ENCODE results near the gene GAK. TPM values are rescaled to one million over a fixed set of nuclear protein-coding genes. Genes with fewer than 3 reads are reported as not detected.
A peak's percentile ranks its signal among the peaks of the same experiment; 100 is the strongest.

GAK gene
- total RNA-seq, 1 donor from 2014 or later = 86.9 TPM

DNA sequence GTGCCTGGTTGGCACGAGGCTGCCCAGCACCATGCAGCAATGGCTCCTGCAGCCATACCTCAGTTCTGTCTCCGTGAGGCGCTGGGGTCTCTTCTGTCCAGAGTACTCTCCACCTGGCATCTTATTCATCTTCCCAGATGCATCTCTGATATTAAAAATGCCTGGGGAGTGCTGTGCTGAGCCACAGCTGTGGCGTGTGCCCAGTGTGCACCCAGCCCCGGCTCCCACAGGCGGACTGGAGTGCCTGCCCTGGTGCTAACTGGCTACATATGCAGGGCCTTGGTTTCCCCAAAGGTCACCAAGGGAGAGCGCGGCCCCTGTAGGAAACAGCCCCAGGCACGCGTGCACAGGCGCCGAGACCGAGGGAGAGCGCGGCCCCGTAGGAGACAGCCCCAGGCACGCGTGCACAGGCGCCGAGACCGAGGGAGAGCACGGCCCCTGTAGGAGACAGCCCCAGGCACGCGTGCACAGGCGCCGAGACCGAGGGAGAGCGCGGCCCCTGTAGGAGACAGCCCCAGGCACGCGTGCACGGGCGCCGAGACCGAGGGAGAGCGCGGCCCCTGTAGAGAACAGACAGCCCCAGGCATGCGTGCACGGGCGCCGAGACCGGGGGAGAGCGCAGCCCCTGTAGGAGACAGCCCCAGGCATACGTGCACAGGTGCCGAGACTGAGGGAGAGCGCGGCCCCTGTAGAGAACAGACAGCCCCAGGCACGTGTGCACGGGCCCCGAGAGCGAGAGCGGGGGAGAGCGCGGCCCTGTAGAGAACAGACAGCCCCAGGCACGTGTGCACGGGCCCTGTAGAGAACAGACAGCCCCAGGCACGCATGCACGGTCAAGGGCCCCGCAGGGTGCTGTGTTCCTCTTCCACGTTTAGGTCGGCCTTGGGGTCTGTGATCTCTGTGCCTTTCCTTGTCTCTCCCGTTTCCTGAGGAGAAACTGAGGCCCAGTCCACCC, 14.7 kb upstream of the GAK start:
- Histone ChIP-seq H3K27me3 (ENCODE audit: insufficient read depth, low read length) (no peaks in the 10 kb centered on the region), H3K4me2 (ENCODE audit: low read length) (no peak overlapping the region), H3K79me2 (ENCODE audit: insufficient read depth, low read length) (no peaks in the 10 kb centered on the region), H4K20me1 (ENCODE audit: insufficient read depth, low read length) (peaks cover 46% of the 10 kb centered on the region), H2AFZ (ENCODE audit: low read depth, low read length) (no peak overlapping the region), H3K9ac (ENCODE audit: low read length) (no peak overlapping the region), H3K4me1 (ENCODE audit: insufficient read depth, low read length) (peaks cover 7% of the 10 kb centered on the region), H3K9me3 (ENCODE audit: insufficient read depth, low read depth, low read length) (no peaks in the 10 kb centered on the region), H3K36me3 (ENCODE audit: insufficient read depth, low read length) (no peaks in the 10 kb centered on the region), H3K27ac (ENCODE audit: low read depth, low read length) (no peak overlapping the region), H3K4me3 (ENCODE audit: insufficient read depth, low read depth, low read length) (no peak overlapping the region)
- FAIRE-seq (no peak), DNase-seq (ENCODE audit: low read depth) (no peak)
- peaks cover 2% of the 10 kb centered on the region for H3K36me3 Mint-ChIP-seq (ENCODE audit: low read depth, unreplicated experiment)
- no peak overlapping the region for H3K4me3 Mint-ChIP-seq (ENCODE audit: unreplicated experiment)
- peaks cover 8% of the 10 kb centered on the region for H3K4me1 Mint-ChIP-seq (ENCODE audit: low read depth, unreplicated experiment)
- H3K9me3 Mint-ChIP-seq (ENCODE audit: unreplicated experiment) = no peaks in the 10 kb centered on the region
- H3K27me3 Mint-ChIP-seq (ENCODE audit: low read depth, unreplicated experiment) = peaks cover 1% of the 10 kb centered on the region
- H3K27ac Mint-ChIP-seq (ENCODE audit: unreplicated experiment) = no peak overlapping the region
- TF ChIP-seq EZH2 (IDR thresholded peaks at IDR 0.05; ENCODE audit: insufficient read depth, low read length) (no peak), CTCF (IDR thresholded peaks at IDR 0.05; ENCODE audit: insufficient read depth, low read depth, low read length) (no peak)

DNA sequence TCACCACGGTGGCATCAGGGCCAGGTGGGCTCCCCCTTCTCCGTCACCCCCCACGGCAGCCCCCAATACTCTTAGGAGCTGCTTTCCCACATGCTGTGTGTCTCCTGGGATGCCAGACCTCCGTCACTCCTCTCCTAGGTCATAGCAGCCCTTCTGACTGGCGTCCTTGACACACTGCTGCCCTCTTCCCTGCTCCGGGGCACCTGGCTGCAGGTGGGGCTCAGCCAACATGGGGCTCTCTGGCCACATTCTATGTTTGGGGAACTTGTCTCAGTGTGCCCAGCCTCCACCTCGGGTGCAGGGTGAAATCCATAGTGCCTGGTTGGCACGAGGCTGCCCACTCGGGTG, 14.0 kb upstream of the GAK start:
- H3K27ac Mint-ChIP-seq (ENCODE audit: unreplicated experiment) = no peak overlapping the region
- Histone ChIP-seq H3K9ac (ENCODE audit: low read length) (peak overlapping the region; percentile 57), H3K27ac (ENCODE audit: low read depth, low read length) (no peak overlapping the region), H2AFZ (ENCODE audit: low read depth, low read length) (no peak overlapping the region), H3K36me3 (ENCODE audit: insufficient read depth, low read length) (no peaks in the 10 kb centered on the region), H3K9me3 (ENCODE audit: insufficient read depth, low read depth, low read length) (no peaks in the 10 kb centered on the region), H4K20me1 (ENCODE audit: insufficient read depth, low read length) (peaks cover 46% of the 10 kb centered on the region), H3K27me3 (ENCODE audit: insufficient read depth, low read length) (no peaks in the 10 kb centered on the region), H3K4me1 (ENCODE audit: insufficient read depth, low read length) (peaks cover 7% of the 10 kb centered on the region), H3K79me2 (ENCODE audit: insufficient read depth, low read length) (no peaks in the 10 kb centered on the region), H3K4me3 (ENCODE audit: insufficient read depth, low read depth, low read length) (no peak overlapping the region), H3K4me2 (ENCODE audit: low read length) (no peak overlapping the region)
- TF ChIP-seq EZH2 (IDR thresholded peaks at IDR 0.05; ENCODE audit: insufficient read depth, low read length) (no peak), CTCF (IDR thresholded peaks at IDR 0.05; ENCODE audit: insufficient read depth, low read depth, low read length) (no peak)
- peaks cover 8% of the 10 kb centered on the region for H3K4me1 Mint-ChIP-seq (ENCODE audit: low read depth, unreplicated experiment)
- peaks cover 1% of the 10 kb centered on the region for H3K27me3 Mint-ChIP-seq (ENCODE audit: low read depth, unreplicated experiment)
- DNase-seq (ENCODE audit: low read depth) (no peak), FAIRE-seq (no peak)
- no peak overlapping the region for H3K4me3 Mint-ChIP-seq (ENCODE audit: unreplicated experiment)
- no peaks in the 10 kb centered on the region for H3K9me3 Mint-ChIP-seq (ENCODE audit: unreplicated experiment)
- H3K36me3 Mint-ChIP-seq (ENCODE audit: low read depth, unreplicated experiment) = peaks cover 2% of the 10 kb centered on the region

All from astrocyte (in vitro differentiated cells and primary cell).